ENCODE measurements around the gene WFS1.

WFS1 gene

DNA sequence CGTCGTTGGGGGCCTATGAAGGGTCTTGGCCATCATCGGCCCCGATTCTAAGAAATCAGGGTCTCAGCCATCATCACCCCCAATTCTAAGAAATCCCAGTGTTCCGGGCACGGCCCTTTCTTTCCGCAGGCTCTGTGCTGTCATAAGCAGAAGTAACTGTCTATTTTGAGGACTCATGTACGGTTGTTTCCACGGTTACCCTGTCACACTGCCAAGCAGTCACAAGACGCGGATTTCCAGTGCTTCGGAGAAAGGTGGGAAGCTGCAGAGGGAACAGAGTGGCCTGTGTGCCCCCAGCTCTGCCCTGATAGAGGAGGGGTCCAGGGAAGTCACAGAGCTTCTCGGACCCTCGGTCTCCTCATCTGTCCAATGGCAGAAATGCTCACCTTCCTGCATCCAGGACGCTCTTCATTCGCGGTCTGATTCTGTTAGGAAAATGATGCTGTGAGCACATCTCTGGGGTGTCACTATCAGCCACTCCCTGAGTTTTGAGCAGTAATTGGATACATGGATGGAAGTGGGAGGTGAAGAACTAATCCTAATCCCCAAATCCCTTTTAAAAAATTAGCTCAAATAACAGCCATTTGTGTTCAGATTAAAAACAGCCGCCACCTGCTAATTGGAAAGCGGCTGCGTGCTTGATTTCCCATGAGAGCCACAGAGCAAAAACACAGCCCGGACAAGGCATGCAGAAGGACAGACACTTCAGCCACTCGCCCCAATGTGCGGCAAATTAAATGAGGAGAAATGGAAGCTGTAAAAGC, 73.1 kb downstream of the WFS1 start:
- Histone ChIP-seq H3K4me1 (ENCODE audit: control insufficient read depth, insufficient read depth, low read length) (peaks cover 5% of the 10 kb centered on the region; the same call in 1 of the 2 replicates), H3K9ac (ENCODE audit: low read length) (no peak overlapping the region), H3K27me3 (ENCODE audit: control insufficient read depth, insufficient read depth, low read length) (no peaks in the 10 kb centered on the region), H3K36me3 (ENCODE audit: control insufficient read depth, insufficient read depth, low read length) (no peaks in the 10 kb centered on the region), H3K9me3 (ENCODE audit: control insufficient read depth, insufficient read depth, low read depth, low read length) (no peaks in the 10 kb centered on the region), H3K4me3 (ENCODE audit: low read depth, low read length) (no peak overlapping the region), H3K27ac (ENCODE audit: low read depth, low read length) (no peak overlapping the region)

DNA sequence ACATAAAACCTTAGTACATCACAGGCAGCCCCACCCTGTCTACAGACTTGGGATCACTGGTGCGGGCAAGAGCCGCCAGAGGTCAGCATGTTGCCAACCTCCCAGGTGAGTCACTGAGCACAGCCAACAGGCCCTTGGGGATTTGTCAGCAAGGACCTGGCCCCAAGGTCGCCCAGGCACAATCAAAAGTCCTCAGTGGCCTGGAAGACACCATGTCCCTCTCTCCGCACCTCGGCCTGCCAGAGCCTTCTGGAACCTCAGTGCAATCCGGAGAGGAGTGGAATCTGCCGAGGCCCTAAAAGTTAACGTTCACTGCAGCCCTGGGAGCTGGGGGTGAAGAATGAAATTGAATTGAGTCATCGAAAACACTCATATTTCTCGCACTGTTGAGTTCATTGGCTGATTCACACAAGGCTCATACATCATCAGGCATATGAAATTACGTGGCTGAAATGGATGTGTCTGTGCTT, 74.3 kb downstream of the WFS1 start:
- Histone ChIP-seq H3K9me3 (ENCODE audit: control insufficient read depth, insufficient read depth, low read depth, low read length) (no peaks in the 10 kb centered on the region), H3K27ac (ENCODE audit: low read depth, low read length) (no peak overlapping the region), H3K4me3 (ENCODE audit: low read depth, low read length) (no peak overlapping the region), H3K36me3 (ENCODE audit: control insufficient read depth, insufficient read depth, low read length) (no peaks in the 10 kb centered on the region), H3K27me3 (ENCODE audit: control insufficient read depth, insufficient read depth, low read length) (no peaks in the 10 kb centered on the region), H3K9ac (ENCODE audit: low read length) (no peak overlapping the region), H3K4me1 (ENCODE audit: control insufficient read depth, insufficient read depth, low read length) (no peaks in the 10 kb centered on the region; the same call in 1 of the 2 replicates)

DNA sequence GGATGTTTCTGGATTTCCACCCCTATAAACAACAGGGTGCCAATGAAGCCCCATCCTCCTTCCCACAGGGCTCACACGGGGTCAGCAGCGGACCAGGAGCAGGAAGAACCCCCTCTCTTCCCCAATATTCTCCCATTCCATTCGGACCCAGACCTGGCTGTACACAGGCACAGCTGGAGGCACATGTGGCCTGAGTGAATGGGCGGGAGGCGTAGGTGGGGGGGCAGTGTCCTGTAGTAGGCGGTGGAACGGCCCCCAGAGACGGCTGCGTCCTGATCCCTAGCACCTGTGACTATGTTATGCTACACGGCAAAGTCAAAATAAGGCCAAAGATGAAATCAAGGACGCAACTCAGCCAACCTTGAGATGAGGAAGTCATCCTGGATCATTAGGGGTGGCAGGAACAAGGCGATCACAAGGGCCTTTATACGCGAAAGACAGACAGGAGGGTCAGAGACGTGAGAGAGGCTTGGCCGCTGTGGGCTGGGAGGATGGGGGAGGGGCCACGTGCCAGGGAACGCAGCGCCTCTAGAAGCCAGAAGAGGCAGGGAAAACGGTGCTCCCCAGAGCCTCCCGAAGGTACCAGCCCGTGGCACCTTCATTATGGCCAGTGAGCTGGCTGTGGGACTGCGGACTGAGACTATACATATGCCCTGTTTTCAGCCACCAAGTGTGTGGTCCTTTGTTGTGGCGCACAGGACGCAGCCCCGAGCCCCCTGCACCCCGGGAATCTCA, 75.6 kb downstream of the WFS1 start:
- no peaks in the 10 kb centered on the region for H3K9me3 ChIP-seq (ENCODE audit: control insufficient read depth, insufficient read depth, low read depth, low read length)
- H3K4me3 ChIP-seq (ENCODE audit: low read depth, low read length), result no peak overlapping the region
- no peaks in the 10 kb centered on the region for H3K27me3 ChIP-seq (ENCODE audit: control insufficient read depth, insufficient read depth, low read length)
- no peaks in the 10 kb centered on the region for H3K4me1 ChIP-seq (ENCODE audit: control insufficient read depth, insufficient read depth, low read length)
- no peak overlapping the region for H3K27ac ChIP-seq (ENCODE audit: low read depth, low read length)
- H3K9ac ChIP-seq (ENCODE audit: low read length), result no peak overlapping the region
- H3K36me3 ChIP-seq (ENCODE audit: control insufficient read depth, insufficient read depth, low read length), result no peaks in the 10 kb centered on the region

DNA sequence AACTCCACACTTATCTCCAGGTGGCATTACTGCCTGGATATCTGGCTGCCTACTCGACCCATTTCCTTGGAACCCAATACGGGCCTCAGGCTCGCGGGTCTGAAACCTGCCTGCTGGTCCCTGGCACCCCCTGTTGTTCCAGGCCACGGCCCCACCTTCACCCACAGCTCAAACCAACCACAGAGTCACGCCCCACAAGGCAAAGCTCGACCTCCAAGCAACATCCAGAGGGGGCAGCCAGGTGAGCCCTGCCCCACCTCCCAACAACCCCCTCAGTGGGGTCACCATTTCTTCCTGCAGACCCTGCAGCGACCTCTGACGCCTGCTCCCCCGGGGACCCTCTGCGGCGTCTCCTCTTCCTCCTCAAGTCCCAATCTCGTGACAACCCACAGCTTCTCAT, 76.2 kb downstream of the WFS1 start:
- Histone ChIP-seq H3K27me3 (ENCODE audit: control insufficient read depth, insufficient read depth, low read length) (no peaks in the 10 kb centered on the region), H3K4me1 (ENCODE audit: control insufficient read depth, insufficient read depth, low read length) (no peaks in the 10 kb centered on the region), H3K27ac (ENCODE audit: low read depth, low read length) (no peak overlapping the region), H3K4me3 (ENCODE audit: low read depth, low read length) (no peak overlapping the region), H3K9ac (ENCODE audit: low read length) (no peak overlapping the region), H3K36me3 (ENCODE audit: control insufficient read depth, insufficient read depth, low read length) (no peaks in the 10 kb centered on the region), H3K9me3 (ENCODE audit: control insufficient read depth, insufficient read depth, low read depth, low read length) (no peaks in the 10 kb centered on the region)

DNA sequence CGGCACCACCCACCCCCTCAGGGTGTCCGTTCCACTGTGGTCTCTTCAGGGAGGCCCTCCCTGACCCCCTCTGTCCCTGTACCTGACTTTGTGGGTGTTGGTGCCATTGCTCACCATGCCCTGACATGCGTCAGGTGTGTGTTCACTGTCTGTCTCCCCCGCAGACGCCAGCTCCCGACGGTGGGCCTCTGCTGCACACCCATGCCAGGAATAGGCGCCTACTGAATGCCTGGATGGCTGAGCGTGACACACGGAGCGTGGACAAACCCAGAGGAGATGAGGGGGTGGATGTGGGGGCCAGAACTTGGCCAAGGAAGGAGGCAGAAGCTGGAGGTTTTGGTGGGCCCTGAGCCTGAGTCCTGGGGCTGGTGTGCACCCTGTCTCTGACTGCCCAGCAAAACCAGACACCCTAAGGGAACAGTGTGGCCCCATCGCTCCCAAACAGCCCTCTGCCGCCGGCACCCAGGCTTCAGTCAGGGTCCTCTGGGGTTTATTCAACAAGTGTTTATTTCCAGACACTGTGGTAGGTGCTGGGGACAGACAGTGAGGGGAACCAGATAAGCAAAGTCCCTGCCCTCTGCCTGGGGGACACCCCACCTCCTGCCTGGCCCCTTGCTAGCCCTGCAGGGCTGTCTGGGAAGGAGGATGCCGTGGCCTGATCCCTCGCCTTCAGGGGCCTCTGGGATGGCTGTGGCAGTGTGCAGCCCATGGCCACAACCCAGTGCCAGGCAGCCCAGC, 76.9 kb downstream of the WFS1 start:
- Histone ChIP-seq H3K9me3 (ENCODE audit: control insufficient read depth, insufficient read depth, low read depth, low read length) (no peaks in the 10 kb centered on the region), H3K4me3 (ENCODE audit: low read depth, low read length) (no peak overlapping the region), H3K9ac (ENCODE audit: low read length) (no peak overlapping the region), H3K4me1 (ENCODE audit: control insufficient read depth, insufficient read depth, low read length) (no peaks in the 10 kb centered on the region), H3K27me3 (ENCODE audit: control insufficient read depth, insufficient read depth, low read length) (no peaks in the 10 kb centered on the region), H3K27ac (ENCODE audit: low read depth, low read length) (no peak overlapping the region), H3K36me3 (ENCODE audit: control insufficient read depth, insufficient read depth, low read length) (no peaks in the 10 kb centered on the region)

DNA sequence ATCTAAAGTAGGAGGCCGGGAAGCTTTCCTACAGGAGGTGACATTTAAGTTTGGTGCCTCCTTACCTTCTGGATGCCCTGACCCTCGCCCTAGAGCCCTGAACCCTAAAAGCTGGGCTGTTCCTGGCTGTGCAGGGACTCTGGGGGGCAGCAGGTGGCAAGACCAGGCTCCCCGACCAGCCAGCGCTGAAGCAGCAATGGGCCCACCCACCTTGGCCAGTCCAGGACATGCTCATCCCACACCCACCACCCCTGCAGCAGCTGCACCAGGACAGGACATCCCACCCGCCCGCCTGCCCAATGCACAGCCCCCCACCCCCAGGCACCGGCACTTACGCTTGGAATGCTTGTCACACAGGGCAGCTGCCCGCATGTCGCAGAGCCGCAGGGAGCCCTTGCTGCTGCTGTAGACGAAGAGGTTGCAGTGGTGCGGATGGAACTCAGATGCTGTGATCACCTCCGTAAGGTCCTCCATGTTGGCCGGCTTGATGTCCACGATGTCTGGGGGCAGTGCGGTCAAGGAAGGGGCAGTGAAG, 77.9 kb downstream of the WFS1 start:
- Histone ChIP-seq H3K27me3 (ENCODE audit: control insufficient read depth, insufficient read depth, low read length) (no peaks in the 10 kb centered on the region), H3K27ac (ENCODE audit: low read depth, low read length) (no peak overlapping the region), H3K9ac (ENCODE audit: low read length) (no peak overlapping the region), H3K4me1 (ENCODE audit: control insufficient read depth, insufficient read depth, low read length) (no peaks in the 10 kb centered on the region), H3K36me3 (ENCODE audit: control insufficient read depth, insufficient read depth, low read length) (no peaks in the 10 kb centered on the region), H3K9me3 (ENCODE audit: control insufficient read depth, insufficient read depth, low read depth, low read length) (no peaks in the 10 kb centered on the region), H3K4me3 (ENCODE audit: low read depth, low read length) (no peak overlapping the region)

DNA sequence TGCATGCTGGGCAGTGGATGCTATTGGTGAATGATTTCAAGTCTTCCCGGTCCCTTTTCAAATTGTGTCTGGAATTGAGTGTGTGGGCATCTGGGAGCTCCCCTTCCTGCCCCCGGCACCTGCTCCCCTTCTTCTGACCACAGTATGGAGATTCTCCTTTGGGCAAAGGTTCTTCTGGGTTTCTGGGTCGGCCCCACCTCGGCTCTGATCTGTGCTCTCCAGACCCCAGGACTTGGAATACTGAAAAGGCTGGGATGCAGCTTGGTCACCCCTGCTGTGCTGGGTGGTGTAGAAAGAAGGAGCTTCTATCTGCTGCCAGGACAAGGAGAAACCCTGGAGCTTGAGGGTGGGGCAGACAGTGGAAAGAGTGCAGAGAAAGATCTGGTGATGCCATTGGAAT, 78.8 kb downstream of the WFS1 start:
- Histone ChIP-seq H3K27me3 (ENCODE audit: control insufficient read depth, insufficient read depth, low read length) (no peaks in the 10 kb centered on the region), H3K36me3 (ENCODE audit: control insufficient read depth, insufficient read depth, low read length) (no peaks in the 10 kb centered on the region)

DNA sequence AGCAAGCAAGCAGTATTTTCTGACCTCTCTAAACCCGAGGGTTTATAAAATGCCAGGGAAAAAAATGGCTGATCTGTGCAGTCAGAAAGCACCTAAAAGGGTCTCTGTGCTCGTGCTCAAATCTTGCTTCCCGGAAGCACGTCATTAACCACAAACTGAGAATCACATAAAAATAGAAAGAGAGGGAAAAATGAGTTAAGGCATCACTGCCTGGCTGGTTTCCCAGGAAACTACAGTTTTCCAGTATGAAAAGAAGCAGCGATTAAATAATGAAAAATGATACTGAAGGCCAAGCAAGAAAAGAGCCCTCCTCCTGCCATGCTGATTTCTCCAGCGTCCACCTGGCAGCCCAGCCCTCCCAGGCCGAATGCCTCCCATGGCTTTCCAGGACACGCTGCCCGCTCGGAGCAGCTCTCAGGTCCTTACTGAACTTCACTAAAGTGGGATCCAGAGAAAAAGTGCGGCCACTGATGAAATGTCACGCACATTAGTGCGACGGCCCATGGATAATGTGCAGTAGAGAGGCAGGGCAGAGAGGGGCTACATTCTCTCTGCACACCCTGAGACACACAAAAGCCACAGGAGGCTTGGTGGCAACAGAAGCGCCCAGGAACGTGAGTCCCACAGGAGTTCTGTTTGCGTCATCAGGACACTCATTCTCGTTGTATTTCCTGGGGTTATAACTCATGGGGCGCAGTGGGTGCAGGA, 80.4 kb downstream of the WFS1 start:
- Histone ChIP-seq H3K36me3 (ENCODE audit: control insufficient read depth, insufficient read depth, low read length) (no peaks in the 10 kb centered on the region), H3K27ac (ENCODE audit: low read depth, low read length) (no peak overlapping the region), H3K9ac (ENCODE audit: low read length) (no peak overlapping the region), H3K4me1 (ENCODE audit: control insufficient read depth, insufficient read depth, low read length) (peaks cover 4% of the 10 kb centered on the region; the same call in 1 of the 2 replicates), H3K4me3 (ENCODE audit: low read depth, low read length) (no peak overlapping the region), H3K27me3 (ENCODE audit: control insufficient read depth, insufficient read depth, low read length) (no peaks in the 10 kb centered on the region), H3K9me3 (ENCODE audit: control insufficient read depth, insufficient read depth, low read depth, low read length) (no peaks in the 10 kb centered on the region)

More for the DNA sequence above, 78.8 kb downstream of the WFS1 start:
- no peak overlapping the region for H3K27ac ChIP-seq (ENCODE audit: low read depth, low read length)
- no peaks in the 10 kb centered on the region for H3K9me3 ChIP-seq (ENCODE audit: control insufficient read depth, insufficient read depth, low read depth, low read length)
- H3K9ac ChIP-seq (ENCODE audit: low read length), result no peak overlapping the region
- no peaks in the 10 kb centered on the region for H3K4me1 ChIP-seq (ENCODE audit: control insufficient read depth, insufficient read depth, low read length)
- H3K4me3 ChIP-seq (ENCODE audit: low read depth, low read length), result no peak overlapping the region

DNA sequence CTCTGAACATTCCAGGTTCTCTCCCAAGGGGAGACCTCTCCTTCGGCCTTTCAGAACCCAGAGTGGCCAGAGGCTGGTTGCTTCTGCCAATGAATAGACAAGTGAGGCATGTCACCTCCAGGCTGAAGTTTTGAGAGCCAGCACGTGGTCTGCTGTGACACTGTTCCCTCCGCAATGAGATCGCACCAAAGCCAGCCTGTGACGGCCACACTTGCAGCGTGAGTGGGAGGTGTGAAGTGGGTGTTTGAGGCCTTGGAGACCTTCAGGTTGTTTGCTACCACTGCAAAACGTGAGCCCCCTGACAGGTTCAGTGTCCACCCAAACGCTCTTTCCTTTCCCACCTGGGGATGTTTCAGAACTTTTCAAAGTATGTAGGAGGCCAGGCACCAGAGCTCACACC, 81.0 kb downstream of the WFS1 start:
- H3K27me3 ChIP-seq (ENCODE audit: control insufficient read depth, insufficient read depth, low read length), result no peaks in the 10 kb centered on the region
- H3K27ac ChIP-seq (ENCODE audit: low read depth, low read length), result no peak overlapping the region
- H3K36me3 ChIP-seq (ENCODE audit: control insufficient read depth, insufficient read depth, low read length), result no peaks in the 10 kb centered on the region

DNA sequence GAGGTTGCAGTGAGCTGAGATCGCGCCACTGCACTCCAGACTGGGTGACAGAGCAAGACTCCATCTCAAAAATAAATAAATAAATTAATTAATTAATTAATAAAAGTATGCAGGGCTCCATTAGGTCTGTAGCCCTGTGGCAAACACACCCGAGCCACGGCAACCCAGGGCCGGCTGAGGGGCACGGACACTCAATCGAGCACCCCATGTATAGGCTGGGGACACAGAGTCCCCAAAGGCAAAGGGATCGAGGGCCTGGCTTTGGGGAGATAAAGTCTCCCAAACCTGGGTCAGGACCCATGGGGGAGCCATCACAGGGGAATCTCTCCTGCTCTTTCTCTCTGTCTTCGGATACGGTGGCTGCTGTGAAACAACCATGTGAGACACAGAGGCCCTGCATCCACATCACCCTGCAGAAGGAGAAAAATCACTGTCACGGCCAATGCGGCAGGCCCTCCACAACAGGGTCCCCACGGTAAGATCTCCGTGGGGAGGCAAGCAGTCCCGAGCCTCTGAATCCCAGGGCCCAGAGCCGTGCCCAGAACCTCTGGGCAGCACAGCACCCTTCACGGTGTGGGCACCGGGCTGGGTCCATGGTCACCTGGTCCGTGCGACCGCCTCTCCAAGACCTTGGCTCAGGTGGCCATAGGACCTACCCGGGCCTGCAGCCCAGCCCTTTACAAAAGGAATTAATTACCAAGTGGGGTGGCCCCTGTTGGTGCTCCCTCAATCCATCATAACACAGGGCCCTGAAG, 81.8 kb downstream of the WFS1 start:
- Histone ChIP-seq H3K36me3 (ENCODE audit: control insufficient read depth, insufficient read depth, low read length) (no peaks in the 10 kb centered on the region), H3K27me3 (ENCODE audit: control insufficient read depth, insufficient read depth, low read length) (no peaks in the 10 kb centered on the region), H3K9me3 (ENCODE audit: control insufficient read depth, insufficient read depth, low read depth, low read length) (no peaks in the 10 kb centered on the region), H3K27ac (ENCODE audit: low read depth, low read length) (no peak overlapping the region), H3K4me3 (ENCODE audit: low read depth, low read length) (no peak overlapping the region), H3K9ac (ENCODE audit: low read length) (no peak overlapping the region), H3K4me1 (ENCODE audit: control insufficient read depth, insufficient read depth, low read length) (peaks cover 4% of the 10 kb centered on the region; the same call in 1 of the 2 replicates)

More for the DNA sequence above, 81.0 kb downstream of the WFS1 start:
- H3K9ac ChIP-seq (ENCODE audit: low read length), result no peak overlapping the region
- peaks cover 4% of the 10 kb centered on the region; the same call in 1 of the 2 replicates for H3K4me1 ChIP-seq (ENCODE audit: control insufficient read depth, insufficient read depth, low read length)
- H3K9me3 ChIP-seq (ENCODE audit: control insufficient read depth, insufficient read depth, low read depth, low read length), result no peaks in the 10 kb centered on the region
- H3K4me3 ChIP-seq (ENCODE audit: low read depth, low read length), result no peak overlapping the region

All from HUES6 (cell line).